Caki2 (cell line): ENCODE measurements around the gene DEAF1. TPM values are rescaled to one million over a fixed set of nuclear protein-coding genes. Genes with fewer than 3 reads are reported as not detected.

Source experiments
- DNase-seq: peaks from one replicate; pipeline ENCODE4 v3.0.0-alpha.2; 2015; ENCODE audit warnings: low read depth
- in situ Hi-C: cut with HindIII; loops from 2 replicates; pipeline ENCODE4 v1.10.0; 2016; ENCODE audit warnings: low sequenced_read_pairs, low pct_unique_long_range_greater_than_20kb, mixed read lengths
- total RNA-seq: library from RNA; depleted of rRNA; stranded (reverse); fragments of >200 nt; shearing (Covaris generic); gene quantifications from 2 replicates; pipeline ENCODE4 v1.2.3, GENCODE V29; 2014; ENCODE audit warnings: low replicate concordance

The DEAF1 gene
- total RNA-seq, 1 experiment from 2014 or later, result 37.8 TPM

GRCh38 chr11:623349-623869 is 71.6 kb downstream of the DEAF1 start:
- DNase-seq, result no peak
- in situ Hi-C loops, result no loop called here

- in situ Hi-C loops, result no loop called here
- no peak for DNase-seq
These were observed 73.2 kb downstream of the DEAF1 start for GRCh38 chr11:621838-622237.

GRCh38 chr11:620935-621814 is 73.8 kb downstream of the DEAF1 start:
- DNase-seq, result no peak
- in situ Hi-C loops, result no loop called here

- in situ Hi-C loops, result no loop called here
- no peak for DNase-seq
These were observed 74.8 kb downstream of the DEAF1 start for GRCh38 chr11:620201-620600.

GRCh38 chr11:619628-620050 is 75.4 kb downstream of the DEAF1 start:
- in situ Hi-C loops, result no loop called here

GRCh38 chr11:618856-619627 is 76.0 kb downstream of the DEAF1 start:
- in situ Hi-C loops, result no loop called here
- no peak for DNase-seq

More at GRCh38 chr11:619628-620050, 75.4 kb downstream of the DEAF1 start:
- no peak for DNase-seq

GRCh38 chr11:617912-618682 is 76.9 kb downstream of the DEAF1 start:
- DNase-seq, result no peak
- in situ Hi-C loops, result no loop called here

- no peak for DNase-seq
- in situ Hi-C loops, result no loop called here
These were observed 77.7 kb downstream of the DEAF1 start for GRCh38 chr11:617199-617911.

- in situ Hi-C loops, result no loop called here
- no peak for DNase-seq
These were observed 78.5 kb downstream of the DEAF1 start for GRCh38 chr11:616320-617198.

GRCh38 chr11:615504-616319 is 79.3 kb downstream of the DEAF1 start, which contains the start of gene IRF7:
Gene IRF7 (minus strand): TSS chr11:615950. CDS start chr11:615364, 586 bp downstream.
- in situ Hi-C loops, result no loop called here
- DNase-seq, result peak; percentile 88

- DNase-seq, result no peak
- in situ Hi-C loops, result no loop called here
These were observed 80.2 kb downstream of the DEAF1 start for GRCh38 chr11:614623-615503.

- in situ Hi-C loops, result no loop called here
- DNase-seq, result no peak
These were observed 80.9 kb downstream of the DEAF1 start for GRCh38 chr11:614021-614622.

GRCh38 chr11:613369-613968 is 81.6 kb downstream of the DEAF1 start:
- in situ Hi-C loops, result no loop called here
- DNase-seq, result peak; percentile 29

GRCh38 chr11:612961-613300 is 82.1 kb downstream of the DEAF1 start:
- peak; percentile 12 for DNase-seq
- in situ Hi-C loops, result no loop called here
